GM18526 (cell line): ENCODE results near the gene TRIP11.

Source experiments
- POLR2A ChIP-seq: IDR thresholded peaks from 3 replicates; pipeline ENCODE4 v1.6.1; 2011; ENCODE audit not compliant: insufficient read length; ENCODE audit errors: extremely low read depth

Gene TRIP11

DNA sequence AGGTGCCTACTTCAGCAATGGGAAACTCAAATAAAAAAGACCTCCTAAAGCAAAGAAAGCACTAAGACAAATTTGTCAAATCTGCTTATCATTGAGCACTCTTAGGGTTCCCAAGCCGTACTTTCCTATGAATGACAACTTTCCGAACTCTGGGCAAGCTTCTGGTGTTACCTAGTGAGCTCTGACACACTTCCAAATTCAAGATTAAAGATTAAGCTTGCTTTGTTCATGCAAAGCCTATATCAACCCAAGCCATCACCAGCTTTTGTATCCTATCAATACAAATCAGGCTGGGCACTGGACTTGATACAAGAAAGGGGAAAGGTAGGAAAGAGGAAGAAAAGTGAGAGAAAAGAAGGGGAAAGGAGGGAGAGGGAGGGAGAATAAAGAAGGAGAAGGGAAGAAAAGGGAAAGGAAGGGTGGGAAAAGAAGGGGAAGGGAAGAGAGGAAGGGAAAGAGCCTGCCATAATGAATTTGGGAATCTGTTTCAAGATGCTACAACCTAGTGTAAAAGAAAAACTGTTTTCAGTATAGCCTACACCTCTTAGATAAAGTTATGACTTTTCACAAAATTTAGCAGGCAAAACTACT is 68.6 kb downstream of the TRIP11 start:
- no peak for TF ChIP-seq POLR2A

DNA sequence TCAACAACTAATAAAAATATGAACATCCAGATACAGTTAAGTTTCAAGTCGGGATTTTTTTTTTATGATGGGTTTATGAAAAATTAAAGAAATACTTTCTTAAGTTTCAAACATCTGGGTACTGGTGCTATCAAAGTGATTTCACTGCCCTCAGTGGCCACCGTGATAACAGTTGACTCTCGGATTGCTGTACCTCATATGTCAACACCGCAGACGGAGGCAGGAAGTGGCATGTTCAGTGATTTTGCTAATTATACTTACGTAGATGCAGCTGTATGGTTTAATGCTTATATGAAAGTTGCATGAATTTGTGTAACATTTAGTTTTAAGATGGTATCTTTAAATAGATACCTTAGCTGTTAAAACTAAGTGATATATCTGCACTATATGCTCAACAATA is 71.6 kb downstream of the TRIP11 start:
- no peak for TF ChIP-seq POLR2A

DNA sequence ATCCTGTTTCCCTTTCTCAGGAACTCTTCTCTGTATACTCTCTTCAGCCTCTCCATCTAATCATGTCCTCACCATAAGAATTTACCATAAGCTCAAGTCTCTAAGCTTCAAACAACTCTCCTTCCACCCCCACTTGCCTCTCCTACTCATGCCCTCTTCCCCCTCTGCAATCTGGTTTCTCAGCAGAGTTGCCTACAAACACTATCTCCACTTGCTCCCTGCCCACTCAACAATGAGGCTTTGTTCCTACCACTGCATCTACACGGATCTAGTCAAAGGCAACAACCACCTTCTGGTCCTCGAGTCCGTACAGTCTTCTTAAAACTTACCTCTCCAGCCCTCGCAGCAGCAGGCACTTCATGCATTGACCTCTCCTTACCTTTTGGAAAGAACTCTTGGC is 75.1 kb downstream of the TRIP11 start:
- no peak for TF ChIP-seq POLR2A

DNA sequence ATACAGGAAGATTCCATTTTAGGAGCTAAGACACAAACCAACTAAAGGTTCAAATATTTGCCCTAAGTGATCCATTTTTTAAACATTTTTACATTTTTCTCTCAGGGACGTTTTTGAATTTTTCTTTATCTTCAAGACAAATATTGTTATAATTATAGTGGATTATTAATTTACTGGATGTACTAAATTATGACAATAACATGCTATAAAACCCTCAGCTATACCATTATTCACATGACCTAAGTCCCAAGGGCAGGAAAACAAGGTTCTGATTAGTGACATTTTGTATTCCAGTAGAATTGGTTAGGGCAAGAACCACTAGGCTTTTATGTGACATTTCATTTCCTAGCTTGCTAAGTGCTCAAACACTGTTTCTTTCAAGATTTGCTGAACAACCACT is 75.8 kb downstream of the TRIP11 start:
- no peak for TF ChIP-seq POLR2A

DNA sequence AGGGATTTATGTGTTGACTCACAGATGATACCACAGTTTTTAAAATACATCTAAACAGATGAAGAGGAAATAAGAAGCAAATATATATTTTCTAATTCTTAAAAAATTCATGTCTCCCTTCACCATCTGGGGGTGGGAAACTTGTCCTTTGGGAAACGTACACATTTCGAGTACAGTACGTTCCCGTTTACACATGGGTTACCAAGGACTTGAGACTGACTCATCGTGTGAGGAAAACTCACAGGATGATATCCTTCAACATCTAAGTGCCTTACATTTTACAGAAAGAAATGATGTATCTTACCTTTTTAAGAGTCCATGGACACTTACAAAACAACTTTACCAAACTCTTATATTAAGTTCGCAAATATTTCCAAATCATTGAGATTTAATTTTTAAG is 76.4 kb downstream of the TRIP11 start:
- TF ChIP-seq POLR2A: no peak

DNA sequence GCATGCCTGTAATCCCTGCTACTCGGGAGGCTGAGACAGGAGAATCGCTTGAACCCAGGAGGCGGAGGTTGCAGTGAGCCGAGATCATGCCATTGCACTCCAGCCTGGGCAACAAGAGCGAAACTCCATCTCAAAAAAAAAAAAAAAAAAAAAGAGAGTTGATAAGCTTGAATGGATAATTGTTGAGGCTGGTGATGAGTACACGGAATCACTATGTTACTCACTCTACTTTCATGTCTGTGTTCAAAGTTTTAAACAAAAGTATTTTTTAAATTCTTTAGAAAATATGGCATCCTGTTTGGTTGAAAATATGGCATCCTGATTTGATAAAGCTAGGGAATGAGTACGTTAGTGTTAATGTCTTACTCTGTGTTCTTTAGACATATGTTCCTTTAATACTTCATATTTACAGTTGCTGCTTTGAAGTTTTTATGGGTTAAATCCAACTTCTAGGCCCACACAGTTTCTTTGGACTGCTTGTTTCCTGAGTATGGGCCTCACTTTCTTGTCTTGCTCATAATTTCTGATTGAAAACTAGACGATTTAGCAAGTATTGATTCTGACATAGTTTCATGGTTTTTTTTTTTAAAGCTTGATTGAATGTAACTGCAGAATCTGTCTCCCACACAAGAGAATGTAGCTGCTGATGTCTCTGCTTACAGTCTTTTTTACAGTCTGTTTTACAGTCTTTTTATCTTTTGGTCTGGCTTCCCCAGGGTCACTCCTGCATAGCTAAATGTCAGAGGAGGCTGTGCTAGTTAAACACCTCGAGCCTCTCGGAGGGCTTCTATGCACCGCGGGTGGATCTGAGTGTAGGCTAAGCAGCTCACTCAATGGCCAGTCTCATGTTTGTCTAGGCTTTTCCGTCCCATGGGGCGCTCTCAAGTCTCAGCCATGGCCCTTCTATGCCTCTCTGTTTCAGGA is 78.3 kb downstream of the TRIP11 start:
- no peak for TF ChIP-seq POLR2A

DNA sequence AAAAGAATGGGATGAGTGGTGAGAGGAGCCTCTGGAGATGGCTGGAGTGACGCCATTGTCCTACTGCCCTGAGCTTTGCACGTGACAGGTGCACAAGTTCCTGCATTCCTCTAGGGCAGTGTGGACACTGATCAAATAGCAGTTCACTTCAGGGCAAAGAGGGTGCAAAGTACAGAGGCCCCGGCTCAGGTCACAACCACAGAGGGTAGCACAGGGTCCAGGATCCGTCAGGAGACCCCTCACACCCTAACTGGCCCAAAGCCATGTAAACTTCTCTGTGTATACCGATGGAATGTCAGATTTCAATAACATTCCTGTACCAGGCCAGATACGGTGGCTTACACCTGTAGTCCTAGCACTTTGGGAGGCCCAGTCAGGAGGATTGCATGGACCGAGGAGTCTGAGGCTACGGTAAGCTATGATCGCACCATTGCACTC is 82.0 kb downstream of the TRIP11 start:
- no peak for TF ChIP-seq POLR2A

DNA sequence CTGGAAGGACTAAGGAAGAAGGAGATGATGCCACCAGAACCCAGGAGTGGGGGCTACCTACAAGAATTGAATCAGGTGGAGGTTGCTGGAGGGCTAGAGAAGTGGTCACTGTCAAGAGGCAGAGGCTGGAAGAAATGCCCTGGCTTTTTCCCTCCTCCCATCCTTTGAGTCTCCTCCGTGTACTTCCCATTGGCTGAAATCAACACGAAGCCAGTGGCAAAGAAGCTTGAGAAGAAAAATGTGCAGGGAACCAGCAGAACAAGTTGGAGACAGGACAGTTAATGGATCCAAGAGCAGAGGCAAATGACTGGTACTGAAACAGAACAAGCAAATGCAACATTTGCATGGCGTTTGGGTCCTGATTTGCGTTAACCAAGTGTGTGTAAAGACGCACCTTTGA is 83.2 kb downstream of the TRIP11 start:
- TF ChIP-seq POLR2A: no peak

DNA sequence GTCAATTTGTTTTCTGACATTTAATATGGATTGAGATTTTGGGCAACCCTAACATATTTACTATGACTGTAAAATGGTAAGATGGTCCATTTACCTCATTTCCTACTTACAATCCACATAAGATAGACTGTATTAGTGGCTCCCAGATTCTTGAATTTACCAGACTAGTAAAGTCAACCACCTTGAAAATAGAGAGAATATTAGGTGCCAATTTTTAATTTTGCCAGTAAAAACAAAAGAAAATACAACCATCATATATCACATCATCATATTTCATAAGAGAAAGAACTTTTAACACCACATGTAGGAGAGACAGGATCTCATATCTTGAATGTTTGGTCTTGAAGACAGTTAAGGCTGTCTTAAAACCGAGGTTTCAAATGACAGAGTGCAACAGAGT is 84.7 kb downstream of the TRIP11 start:
- no peak for TF ChIP-seq POLR2A

DNA sequence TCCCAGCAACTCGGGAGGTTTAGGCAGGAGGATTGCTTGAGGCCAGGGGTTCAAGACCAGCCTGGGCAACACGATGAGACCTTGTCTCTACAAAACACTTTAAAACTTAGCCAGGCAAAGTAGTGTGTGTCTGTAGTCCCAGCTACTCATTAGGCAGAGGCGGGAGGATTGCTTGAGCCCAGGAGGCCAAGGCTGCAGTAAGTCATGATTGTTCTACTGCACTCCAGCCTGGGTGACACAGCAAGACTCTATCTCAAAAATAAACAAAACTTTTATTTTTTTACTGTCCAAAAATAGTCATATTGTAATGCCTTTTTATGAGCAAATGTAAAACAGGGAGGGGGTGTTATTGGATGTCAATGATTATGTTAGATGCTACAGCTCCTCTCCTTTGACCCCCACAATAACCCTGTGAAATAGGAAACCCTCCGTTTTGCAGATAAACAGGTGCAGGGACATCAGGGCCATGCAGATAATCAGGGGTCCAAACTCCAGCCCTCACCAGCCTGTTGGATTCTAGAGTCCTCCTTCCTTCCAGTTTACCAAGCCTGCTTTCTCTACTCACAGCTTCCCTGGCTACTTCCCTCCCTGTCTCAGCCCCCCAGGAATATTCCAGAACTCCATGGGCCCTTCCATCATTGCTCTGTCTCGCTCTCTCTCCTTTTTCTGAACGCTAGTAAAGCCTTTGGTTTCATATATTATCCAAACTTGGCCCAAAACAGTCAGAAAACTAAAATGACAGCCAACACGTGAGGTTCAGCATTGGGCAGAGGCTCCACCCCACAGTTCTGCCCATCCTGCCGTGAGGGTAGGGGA is 86.5 kb downstream of the TRIP11 start:
- no peak for TF ChIP-seq POLR2A

DNA sequence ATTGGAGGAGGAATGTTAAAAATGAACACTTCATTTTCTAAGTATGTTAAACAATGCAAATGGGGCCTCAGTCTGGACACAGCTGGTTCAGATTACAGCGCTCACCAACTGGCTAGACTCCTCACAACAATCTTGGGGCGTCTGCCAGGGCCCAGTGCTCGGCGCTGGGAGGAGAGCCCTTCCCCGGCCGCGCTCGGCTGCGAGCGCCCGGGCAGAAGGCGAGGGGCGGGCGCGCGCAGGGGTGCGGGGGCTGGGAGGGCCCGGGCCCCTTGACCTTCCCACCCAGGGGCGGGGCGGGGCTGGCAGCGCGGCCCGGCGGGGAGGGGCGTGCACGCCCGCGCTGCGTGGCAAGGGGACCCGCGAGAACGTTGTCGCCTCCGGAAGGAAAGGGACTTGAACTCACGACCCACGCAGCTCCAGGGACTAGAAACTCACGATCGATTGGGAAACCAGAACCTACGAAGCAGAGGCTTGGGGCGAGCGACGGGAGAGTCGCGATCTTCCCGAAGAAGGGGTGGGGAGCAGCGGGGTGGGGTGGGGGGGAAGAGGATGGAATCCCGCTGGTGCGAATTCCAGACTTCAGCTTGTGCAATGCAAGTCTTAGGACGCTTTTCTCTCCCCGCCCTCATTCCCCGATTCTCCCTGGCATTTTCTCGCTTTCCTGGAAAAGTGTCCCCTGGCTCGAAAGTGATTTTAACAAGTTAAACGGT is 92.2 kb downstream of the TRIP11 start, which contains the start of gene FBLN5:
Gene FBLN5, minus strand, starts transcription at position 220 of the 710 bp plus-strand sequence. CDS start 465 bp downstream, outside the sequence.
- no peak for TF ChIP-seq POLR2A

DNA sequence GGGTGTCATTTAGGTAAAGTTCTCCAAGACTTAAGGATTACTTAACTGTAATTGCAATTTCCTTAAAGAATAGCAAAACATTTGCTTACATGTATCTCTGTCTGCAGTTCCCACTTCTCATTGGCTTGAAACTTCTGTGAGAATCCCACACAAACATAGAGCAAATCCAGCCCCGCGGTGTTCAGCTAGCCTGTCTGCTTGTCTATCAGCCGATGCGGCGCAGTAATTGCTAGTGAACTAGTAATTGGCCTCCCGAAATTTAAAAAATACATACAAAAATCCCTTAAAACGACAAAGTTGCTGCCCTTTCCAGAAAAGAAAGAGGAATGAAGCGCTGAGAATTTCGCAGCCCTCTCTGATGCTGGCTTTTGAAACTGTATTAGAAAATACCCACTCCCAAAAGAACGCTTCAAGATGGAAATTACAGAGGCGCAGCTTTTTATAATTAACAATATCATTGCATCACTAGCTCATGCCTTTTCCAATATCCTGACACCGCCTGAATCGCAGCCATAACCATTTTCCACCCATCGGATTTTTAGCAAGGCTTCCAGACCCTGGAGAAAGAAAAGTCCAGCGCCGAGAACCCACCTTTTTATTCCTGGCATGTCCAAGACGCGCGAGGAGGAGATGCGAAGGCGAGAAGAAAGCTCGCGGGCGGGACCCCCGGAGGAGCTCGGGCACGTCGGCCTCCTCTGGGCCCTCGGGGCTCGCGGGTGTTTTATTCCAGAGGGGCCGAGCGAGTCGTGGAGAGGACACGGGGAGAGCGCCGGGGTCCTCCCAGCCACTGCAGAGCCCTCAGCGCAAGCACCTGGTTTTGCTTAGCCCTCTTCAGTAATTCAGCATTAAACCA is 93.0 kb downstream of the TRIP11 start:
- no peak for TF ChIP-seq POLR2A

DNA sequence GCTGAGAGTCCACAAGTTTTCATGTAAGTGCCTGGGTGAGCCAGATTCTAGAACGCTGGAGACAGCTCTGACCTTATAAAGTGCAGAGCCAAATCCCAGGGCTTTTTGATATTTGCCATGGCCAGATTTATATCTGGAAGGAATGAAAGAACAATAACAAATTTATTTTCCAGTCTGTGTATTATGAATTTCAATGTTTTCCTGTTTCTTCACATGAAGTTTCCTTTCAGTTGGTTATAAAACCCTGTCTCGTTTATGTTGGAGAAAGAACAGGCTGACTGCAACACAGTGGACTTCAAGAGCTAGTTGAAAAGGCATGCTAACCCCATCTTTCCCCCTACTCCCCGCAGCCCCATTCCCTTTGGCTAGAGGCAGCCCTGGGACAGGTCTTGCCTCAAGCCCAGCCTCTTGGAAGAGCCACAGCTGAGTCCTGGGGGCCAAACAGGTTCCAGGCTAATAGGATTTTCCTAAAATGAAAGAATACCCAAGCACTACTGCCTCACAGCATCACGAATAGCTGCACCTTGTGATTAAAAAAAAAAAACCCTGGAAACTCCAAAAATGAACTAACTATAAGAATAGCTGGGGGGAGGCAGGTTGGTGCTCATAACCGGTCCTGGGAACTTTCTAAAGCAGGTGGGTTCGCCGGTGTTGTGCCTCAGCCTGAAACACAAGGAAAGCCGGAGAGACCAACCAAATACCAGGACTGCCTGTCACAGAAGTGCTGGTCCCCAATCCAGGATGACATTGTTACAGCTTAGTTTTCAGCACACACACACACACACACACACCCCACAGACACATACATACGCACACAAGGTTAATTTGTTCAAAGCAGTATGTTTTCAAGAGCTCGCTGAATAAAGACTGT is 93.9 kb downstream of the TRIP11 start:
- no peak for TF ChIP-seq POLR2A
